Stimulated activated CD4-positive, alpha-beta T cell treated with anti-CD3 and anti-CD28 coated beads, Interleukin-12 subunit alpha, Interleukin-12 subunit beta, amount 100 ng/mL, for 24 hours (primary cell): ENCODE measurements around the gene EPHA3.
"Not testable (repeated sequence)": the region's sequence is repeated elsewhere in the genome, so short reads cannot be mapped to it uniquely, and the experiment has no call there.

Source experiments
- DNase-seq, 2 experiments: peaks; one replicate each; pipeline ENCODE4 v3.0.0-alpha.2; 2020; ENCODE audit warnings: low read depth in 2 of 2

The EPHA3 gene

GRCh38 chr3:89280822-89281365, 173.5 kb downstream of the EPHA3 start:
- no peak for DNase-seq

- no peak for DNase-seq
Measured at GRCh38 chr3:89287902-89288508, 180.6 kb downstream of the EPHA3 start.

GRCh38 chr3:89289574-89290190, 182.3 kb downstream of the EPHA3 start:
- DNase-seq = no peak

- no peak for DNase-seq
Measured at GRCh38 chr3:89297199-89297598, 189.8 kb downstream of the EPHA3 start.

- no peak for DNase-seq
Measured at GRCh38 chr3:89300526-89300925, 193.1 kb downstream of the EPHA3 start.

GRCh38 chr3:89300981-89301380, 193.6 kb downstream of the EPHA3 start:
- DNase-seq = no peak

- no peak for DNase-seq
Measured at GRCh38 chr3:89303701-89304100, 196.3 kb downstream of the EPHA3 start.

GRCh38 chr3:89306540-89306939, 199.1 kb downstream of the EPHA3 start:
- DNase-seq = no peak

GRCh38 chr3:89311581-89311980, 204.2 kb downstream of the EPHA3 start:
- no peak for DNase-seq

- DNase-seq = no peak
Measured at GRCh38 chr3:89312141-89312540, 204.7 kb downstream of the EPHA3 start.

GRCh38 chr3:89314454-89315098, 207.2 kb downstream of the EPHA3 start:
- no peak for DNase-seq

- no peak for DNase-seq
Measured at GRCh38 chr3:89315750-89316470, 208.5 kb downstream of the EPHA3 start.

GRCh38 chr3:89320186-89320585, 212.8 kb downstream of the EPHA3 start:
- DNase-seq = no peak

- DNase-seq = no peak
Measured at GRCh38 chr3:89326997-89327396, 219.6 kb downstream of the EPHA3 start.

- no peak for DNase-seq
Measured at GRCh38 chr3:89332386-89332785, 225.0 kb downstream of the EPHA3 start.

GRCh38 chr3:89332793-89333192, 225.4 kb downstream of the EPHA3 start:
- DNase-seq = no peak

GRCh38 chr3:89335693-89336092, 228.3 kb downstream of the EPHA3 start:
- DNase-seq = no peak

- DNase-seq = no peak
Measured at GRCh38 chr3:89340408-89340807, 233.0 kb downstream of the EPHA3 start.

GRCh38 chr3:89344076-89344475, 236.7 kb downstream of the EPHA3 start:
- DNase-seq = no peak

GRCh38 chr3:89350935-89351334, 243.5 kb downstream of the EPHA3 start:
- DNase-seq = not testable (repeated sequence)

- DNase-seq = no peak
Measured at GRCh38 chr3:89353465-89353864, 246.0 kb downstream of the EPHA3 start.

- DNase-seq = no peak
Measured at GRCh38 chr3:89358281-89358680, 250.9 kb downstream of the EPHA3 start.
